GM19025 (cell line): ENCODE data around the gene CEP120.
"Not testable (repeated sequence)": the region's sequence is repeated elsewhere in the genome, so short reads cannot be mapped to it uniquely, and the experiment has no call there.

Experiments used
- ATAC-seq: cut with Tn5 transposase; IDR thresholded peaks from one replicate; pipeline ENCODE4 v1.9.1; 2021; ENCODE audit warnings: mild to moderate bottlenecking, low read depth, moderate library complexity; ENCODE audit not compliant: unreplicated experiment

CEP120 gene

GRCh38 chr5:123423278-123424149 is at the start of gene CEP120:
Gene CEP120 (minus strand): TSS chr5:123423403. CDS start chr5:123422998, 405 bp downstream.
- ATAC-seq = peak; percentile 98

- ATAC-seq = no peak
Observed at GRCh38 chr5:123472150-123472924, 49.1 kb upstream of the CEP120 start.

GRCh38 chr5:123471385-123471784 is 48.2 kb upstream of the CEP120 start:
- no peak for ATAC-seq

GRCh38 chr5:123466839-123467238 is 43.6 kb upstream of the CEP120 start:
- not testable (repeated sequence) for ATAC-seq

- ATAC-seq = no peak
Observed at GRCh38 chr5:123460296-123460729, 37.1 kb upstream of the CEP120 start.

- ATAC-seq = not testable (repeated sequence)
Observed at GRCh38 chr5:123458994-123459393, 35.8 kb upstream of the CEP120 start.

- ATAC-seq = no peak
Observed at GRCh38 chr5:123456242-123456641, 33.0 kb upstream of the CEP120 start.

GRCh38 chr5:123455640-123456039 is 32.4 kb upstream of the CEP120 start:
- ATAC-seq = peak; percentile 83

- ATAC-seq = peak; percentile 23
Observed at GRCh38 chr5:123455095-123455494, 31.9 kb upstream of the CEP120 start.

GRCh38 chr5:123454259-123454911 is 31.2 kb upstream of the CEP120 start:
- ATAC-seq = no peak

- ATAC-seq = no peak
Observed at GRCh38 chr5:123452401-123452800, 29.2 kb upstream of the CEP120 start.

- no peak for ATAC-seq
Observed at GRCh38 chr5:123451047-123451446, 27.8 kb upstream of the CEP120 start.

GRCh38 chr5:123450640-123451039 is 27.4 kb upstream of the CEP120 start:
- no peak for ATAC-seq

- ATAC-seq = no peak
Observed at GRCh38 chr5:123450114-123450513, 26.9 kb upstream of the CEP120 start.

- ATAC-seq = no peak
Observed at GRCh38 chr5:123449424-123449974, 26.3 kb upstream of the CEP120 start.

- no peak for ATAC-seq
Observed at GRCh38 chr5:123448743-123449142, 25.5 kb upstream of the CEP120 start.

- ATAC-seq = peak; percentile 85
Observed at GRCh38 chr5:123448017-123448617, 24.9 kb upstream of the CEP120 start.

GRCh38 chr5:123444016-123444415 is 20.8 kb upstream of the CEP120 start:
- ATAC-seq = no peak

GRCh38 chr5:123441408-123441807 is 18.2 kb upstream of the CEP120 start:
- ATAC-seq = no peak
